Tibial nerve (tissue), 4 donors: Measurements from ENCODE around the gene AKT2. TPM values are rescaled to one million over a fixed set of nuclear protein-coding genes. Genes with fewer than 3 reads are reported as not detected.

ENCODE experiments used
- DNase-seq, 2 donors: peaks; one replicate each; pipeline ENCODE4 v3.0.0-alpha.2; 2019; ENCODE audit warnings: low spot score in 2 of 2
- H3K27ac ChIP-seq, 4 donors: fragments of 200-600 bp; sonication (generic) in 3 of 4; one replicate each; pipeline ENCODE4 v1.5.1; 2017 to 2019; ENCODE audit warnings: mild to moderate bottlenecking in 1 of 4
- H3K27me3 ChIP-seq, 2 donors: fragments of 200-600 bp; sonication (generic) in 1 of 2; one replicate each; pipeline versions ENCODE4 v1.5.1 to v1.6.0; 2017 to 2019
- H3K36me3 ChIP-seq, 3 donors: fragments of 200-600 bp; sonication (generic); one replicate each; pipeline ENCODE4 v1.5.1; 2018 to 2019
- H3K4me1 ChIP-seq, 4 donors: fragments of 200-600 bp; sonication (generic) in 3 of 4; one replicate each; pipeline ENCODE4 v1.5.1; 2017 to 2019
- H3K4me3 ChIP-seq, 4 donors: fragments of 200-600 bp; sonication (generic) in 3 of 4; one replicate each; pipeline ENCODE4 v1.5.1; 2017 to 2019; ENCODE audit warnings: mild to moderate bottlenecking in 1 of 4, moderate library complexity in 1 of 4
- H3K9me3 ChIP-seq, 4 donors: fragments of 200-600 bp; sonication (generic) in 3 of 4; one replicate each; pipeline ENCODE4 v1.5.1; 2017 to 2019
- CTCF ChIP-seq, 5 experiments: fragments of 200-600 bp in 3 of 5; fragments of 450-650 bp in 2 of 5; sonication (generic) in 3 of 5; IDR thresholded peaks; one replicate each; pipeline ENCODE4 v1.5.1; 2016 to 2019; ENCODE audit warnings: antibody characterized with exemption in 5 of 5, mild to moderate bottlenecking in 3 of 5, moderate library complexity in 2 of 5
- EP300 ChIP-seq, 2 donors: sonication (generic); formaldehyde crosslinking; IDR thresholded peaks; one replicate each; pipeline ENCODE4 v1.6.1; 2017; ENCODE audit warnings: antibody characterized with exemption in 2 of 2, mild to moderate bottlenecking in 1 of 2
- POLR2A ChIP-seq, 2 donors: fragments of 450-650 bp; IDR thresholded peaks; one replicate each; pipeline ENCODE4 v1.6.1; 2017; ENCODE audit warnings: antibody characterized with exemption in 2 of 2, mild to moderate bottlenecking in 2 of 2, moderate library complexity in 2 of 2
- WGBS, 2 donors: methylation state at CpG; one replicate each; pipeline ENCODE4 v1.1.5; 2018; 5-methylcytosine and 5-hydroxymethylcytosine counted together
- total RNA-seq, 4 donors: library from RNA; depleted of rRNA; stranded (reverse); fragments of >200 nt; gene quantifications; one replicate each; pipeline ENCODE4 v1.1.0, GENCODE V29; 2016

The AKT2 gene
- total RNA-seq, 4 donors from 2014 or later: 93.3 to 161 (median 121) TPM

- TF ChIP-seq CTCF (IDR thresholded peaks at IDR 0.05) (no peak), POLR2A (IDR thresholded peaks at IDR 0.05) (no peak), EP300 (IDR thresholded peaks at IDR 0.05) (no peak)
- H3K36me3 ChIP-seq: peaks cover 0 to 10% (median 0%) of the 10 kb centered on the region in 3 donors
- no peaks in the 10 kb centered on the region for H3K9me3 ChIP-seq
- H3K4me1 ChIP-seq: peaks cover 0 to 83% (median 39%) of the 10 kb centered on the region in 4 donors
- no peak overlapping the region for H3K4me3 ChIP-seq
- H3K27me3 ChIP-seq: no peaks in the 10 kb centered on the region
- 54 to 60% methylated on average over 22 to 28 of the region's 28 CpGs for WGBS, 2 donors
- no peak overlapping the region for H3K27ac ChIP-seq
- no peak for DNase-seq
Measured at GRCh38 chr19:40274585-40275544, 10.3 kb downstream of the AKT2 start.

GRCh38 chr19:40273469-40274360, 11.4 kb downstream of the AKT2 start:
- no peak overlapping the region for H3K4me3 ChIP-seq
- no peaks in the 10 kb centered on the region for H3K27me3 ChIP-seq
- peaks cover 0 to 21% (median 0%) of the 10 kb centered on the region in 3 donors for H3K36me3 ChIP-seq
- H3K4me1 ChIP-seq: peaks cover 0 to 79% (median 29%) of the 10 kb centered on the region in 4 donors
- no peak overlapping the region for H3K27ac ChIP-seq
- WGBS, 2 donors: 50 to 55% methylated on average over 13 to 14 of the region's 14 CpGs
- no peaks in the 10 kb centered on the region for H3K9me3 ChIP-seq
- DNase-seq: no peak
- no peak for TF ChIP-seq CTCF (IDR thresholded peaks at IDR 0.05)
- TF ChIP-seq POLR2A (IDR thresholded peaks at IDR 0.05): no peak
- no peak for TF ChIP-seq EP300 (IDR thresholded peaks at IDR 0.05)

GRCh38 chr19:40272261-40272660, 12.9 kb downstream of the AKT2 start:
- 77 to 87% methylated on average over 14 of the region's 14 CpGs for WGBS, 2 donors
- H3K27me3 ChIP-seq: no peaks in the 10 kb centered on the region
- TF ChIP-seq POLR2A (IDR thresholded peaks at IDR 0.05) (no peak), CTCF (IDR thresholded peaks at IDR 0.05) (no peak), EP300 (IDR thresholded peaks at IDR 0.05) (no peak)
- H3K4me3 ChIP-seq: no peak overlapping the region
- H3K9me3 ChIP-seq: no peaks in the 10 kb centered on the region
- no peak for DNase-seq
- peaks cover 0 to 29% (median 0%) of the 10 kb centered on the region in 3 donors for H3K36me3 ChIP-seq
- peaks cover 0 to 79% (median 17%) of the 10 kb centered on the region in 4 donors for H3K4me1 ChIP-seq
- no peak overlapping the region for H3K27ac ChIP-seq

GRCh38 chr19:40271706-40272105, 13.4 kb downstream of the AKT2 start:
- 83 to 93% methylated on average over 4 of the region's 4 CpGs for WGBS, 2 donors
- no peak overlapping the region for H3K27ac ChIP-seq
- H3K27me3 ChIP-seq: no peaks in the 10 kb centered on the region
- no peak overlapping the region for H3K4me3 ChIP-seq
- TF ChIP-seq POLR2A (IDR thresholded peaks at IDR 0.05) (no peak), EP300 (IDR thresholded peaks at IDR 0.05) (no peak), CTCF (IDR thresholded peaks at IDR 0.05) (no peak)
- DNase-seq: no peak
- H3K36me3 ChIP-seq: peaks cover 0 to 31% (median 0%) of the 10 kb centered on the region in 3 donors
- no peaks in the 10 kb centered on the region for H3K9me3 ChIP-seq
- peaks cover 0 to 79% (median 17%) of the 10 kb centered on the region in 4 donors for H3K4me1 ChIP-seq
